Measurements from ENCODE around the gene NIPBL.

- no peak for TF ChIP-seq CTCF (IDR thresholded peaks at IDR 0.05)
- TF ChIP-seq POLR2A (IDR thresholded peaks at IDR 0.05), result no peak
- TF ChIP-seq POLR2AphosphoS5 (IDR thresholded peaks at IDR 0.05), result no peak
These were observed 82.0 kb downstream of the NIPBL start for GRCh38 chr5:36958612-36959011.
